PC-3 (cell line): ENCODE measurements around the gene ZNF792. TPM values are rescaled to one million over a fixed set of nuclear protein-coding genes. Genes with fewer than 3 reads are reported as not detected.
"Not testable (repeated sequence)": the region's sequence is repeated elsewhere in the genome, so short reads cannot be mapped to it uniquely, and the experiment has no call there.

Experiments used
- ATAC-seq: fragments of 200-7000 bp; cut with Tn5 transposase; 2 replicates; pipeline ENCODE4 v1.9.1; 2020; ENCODE audit warnings: mild to moderate bottlenecking, moderate library complexity
- BruUV-seq: library from RNA; stranded (reverse); fragments of 400-500 nt; replicated peaks from 2 replicates; lab custom pipeline; 2021; lab: Mats Ljungman, UMichigan
- CTCF ChIA-PET: fragments of 300-600 bp; sonication (Branson Sonifier 250); formaldehyde crosslinking; loops from one replicate; lab custom pipeline; 2022; ENCODE audit warnings: antibody characterized with exemption; lab: Charles Lee
- POLR2A ChIA-PET: fragments of 300-600 bp; sonication (Branson Sonifier 250); formaldehyde crosslinking; loops from one replicate; lab custom pipeline; 2022; ENCODE audit warnings: antibody characterized with exemption; ENCODE audit not compliant: unreplicated experiment; lab: Charles Lee
- DNase-seq: peaks from one replicate; pipeline ENCODE4 v3.0.0-alpha.2; 2015
- H2AFZ ChIP-seq: fragments of 300-600 bp; sonication (generic); 2 replicates; pipeline ENCODE4 v1.6.0; 2016; ENCODE audit warnings: antibody characterized with exemption, low read length
- H3F3A ChIP-seq: fragments of 300-600 bp; sonication (generic); one replicate; pipeline ENCODE4 v1.6.0; 2017; ENCODE audit warnings: antibody characterized with exemption, low read length, control low read depth, mild to moderate bottlenecking; ENCODE audit not compliant: unreplicated experiment
- H3K27ac ChIP-seq: fragments of 300-600 bp; sonication (generic); 2 replicates; pipeline ENCODE4 v1.5.1; 2016; ENCODE audit warnings: mild to moderate bottlenecking, low read length
- H3K27me3 ChIP-seq: fragments of 300-600 bp; sonication (generic); 2 replicates; pipeline ENCODE4 v1.6.1; 2016; ENCODE audit warnings: low read length, mixed read lengths
- H3K36me3 ChIP-seq: fragments of 300-600 bp; sonication (generic); 2 replicates; pipeline ENCODE4 v1.6.1; 2016; ENCODE audit warnings: low read depth, mixed run types, low read length, mixed read lengths
- H3K4me1 ChIP-seq: fragments of 300-600 bp; sonication (generic); 2 replicates; pipeline ENCODE4 v1.5.1; 2016; ENCODE audit warnings: low read length; ENCODE audit not compliant: insufficient read depth
- H3K4me2 ChIP-seq: fragments of 300-600 bp; sonication (generic); 2 replicates; pipeline ENCODE4 v1.6.0; 2016; ENCODE audit warnings: low read length
- H3K4me3 ChIP-seq: fragments of 300-600 bp; sonication (generic); 2 replicates; pipeline ENCODE4 v1.5.1; 2016; ENCODE audit warnings: mild to moderate bottlenecking, low read length, mixed read lengths
- H3K79me2 ChIP-seq: fragments of 300-600 bp; sonication (generic); 2 replicates; pipeline ENCODE4 v1.6.1; 2017; ENCODE audit warnings: low read length, mixed read lengths
- H3K9ac ChIP-seq: fragments of 300-600 bp; sonication (generic); 2 replicates; pipeline ENCODE4 v1.6.0; 2016; ENCODE audit warnings: mild to moderate bottlenecking, low read length
- H3K9me2 ChIP-seq: fragments of 300-600 bp; sonication (generic); replicated peaks from 2 replicates; pipeline ENCODE4 v1.6.1; 2016; ENCODE audit warnings: mixed run types, low read length, mixed read lengths
- H3K9me3 ChIP-seq: fragments of 300-600 bp; sonication (generic); 2 replicates; pipeline ENCODE4 v1.6.1; 2016; ENCODE audit warnings: low read length, mixed read lengths
- H4K20me1 ChIP-seq: fragments of 300-600 bp; sonication (generic); 2 replicates; pipeline ENCODE4 v1.6.1; 2016; ENCODE audit warnings: low read length, mixed read lengths
- CTCF ChIP-seq: fragments of 300-600 bp; sonication (generic); conservative IDR thresholded peaks from 2 replicates; pipeline ENCODE4 v1.5.1; 2017; ENCODE audit warnings: antibody characterized with exemption, low read depth, mild to moderate bottlenecking, low read length
- EZH2 ChIP-seq: fragments of 300-600 bp; sonication (generic); IDR thresholded peaks from one replicate; pipeline ENCODE4 v1.6.1; 2017; ENCODE audit warnings: antibody characterized with exemption, mild to moderate bottlenecking, low read length; ENCODE audit not compliant: unreplicated experiment
- EZH2phosphoT487 ChIP-seq: fragments of 300-600 bp; sonication (generic); IDR thresholded peaks from 2 replicates; pipeline ENCODE4 v1.6.1; 2018; ENCODE audit warnings: mild to moderate bottlenecking, antibody characterized with exemption, low read length, borderline replicate concordance
- intact Hi-C: fragments of 100-400 bp; cut with micrococcal nuclease; formaldehyde crosslinking; loops from 2 replicates; pipeline ENCODE4 v1.9.0; 2023
- total RNA-seq: library from RNA; depleted of rRNA; stranded (reverse); fragments of >200 nt; gene quantifications from 2 replicates; pipeline ENCODE4 v1.2.3, GENCODE V29; 2014

The ZNF792 gene
- total RNA-seq, 1 experiment from 2014 or later: 6.3 TPM

DNA sequence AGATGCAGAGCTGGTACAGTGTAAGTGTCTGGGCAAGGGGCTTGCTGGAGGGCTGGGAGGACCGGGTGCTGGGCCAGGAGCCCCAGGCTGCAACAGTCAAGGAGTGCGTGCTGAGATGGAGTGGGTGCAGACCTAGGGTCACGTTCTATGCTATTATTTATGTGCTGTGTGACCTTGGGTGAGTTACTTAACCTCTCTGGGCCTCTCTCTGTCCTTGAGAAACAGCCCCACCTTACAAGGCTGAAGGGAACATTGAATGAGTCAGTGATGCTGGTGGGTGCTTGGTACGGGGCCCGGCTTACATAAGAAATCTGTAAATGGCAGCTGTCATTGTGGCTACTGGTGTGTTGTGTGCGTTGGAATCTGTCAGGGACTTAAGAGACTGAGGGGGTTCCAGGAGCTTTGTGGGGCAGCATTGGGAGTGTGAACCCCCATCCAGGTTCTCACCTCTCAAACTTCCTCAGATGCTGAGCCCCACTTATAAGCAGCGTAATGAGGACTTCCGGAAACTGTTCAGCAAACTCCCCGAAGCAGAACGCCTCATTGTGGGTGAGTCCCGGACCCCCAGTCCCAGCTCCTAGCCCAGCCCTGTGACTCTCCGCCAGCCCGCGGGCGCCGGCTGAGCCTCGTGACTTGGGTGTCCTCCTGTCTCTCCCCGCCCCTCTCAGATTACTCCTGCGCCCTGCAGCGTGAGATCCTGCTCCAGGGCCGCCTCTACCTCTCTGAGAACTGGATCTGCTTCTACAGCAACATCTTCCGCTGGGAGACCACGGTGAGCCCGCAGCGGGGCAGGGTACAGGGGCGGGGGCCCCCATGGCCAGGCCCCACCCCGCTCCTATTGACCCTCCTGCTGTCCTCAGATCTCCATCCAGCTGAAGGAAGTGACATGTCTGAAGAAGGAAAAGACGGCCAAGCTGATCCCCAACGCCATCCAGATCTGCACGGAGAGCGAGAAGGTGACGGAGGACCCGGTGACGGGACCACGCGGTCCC lies 45.7 kb upstream of the ZNF792 start:
- no TSS peak for BruUV-seq
- intact Hi-C loops: no loop called here
- Histone ChIP-seq H3K27ac (no peak overlapping the region), H2AFZ (no peak overlapping the region), H3F3A (no peaks in the 10 kb centered on the region), H3K9me2 (no peaks in the 10 kb centered on the region), H3K9ac (no peak overlapping the region), H4K20me1 (peaks cover 8% of the 10 kb centered on the region; the same call in 1 of the 2 replicates), H3K4me3 (no peak overlapping the region), H3K36me3 (no peaks in the 10 kb centered on the region), H3K27me3 (no peaks in the 10 kb centered on the region), H3K79me2 (peaks cover 2% of the 10 kb centered on the region; the same call in 1 of the 2 replicates), H3K9me3 (no peaks in the 10 kb centered on the region), H3K4me1 (peaks cover 17% of the 10 kb centered on the region), H3K4me2 (no peak overlapping the region)
- POLR2A ChIA-PET: no interaction called here
- CTCF ChIA-PET: no interaction called here
- TF ChIP-seq CTCF (no peak), EZH2 (no peak), EZH2phosphoT487 (no peak)
- no peak for DNase-seq
- no peak for ATAC-seq

- Histone ChIP-seq H3K36me3 (no peaks in the 10 kb centered on the region), H3K9ac (no peak overlapping the region), H3K79me2 (peaks cover 10% of the 10 kb centered on the region; the same call in 1 of the 2 replicates), H3K4me1 (peaks cover 17% of the 10 kb centered on the region), H3K27ac (no peak overlapping the region), H3F3A (no peaks in the 10 kb centered on the region), H3K9me3 (no peaks in the 10 kb centered on the region), H3K4me3 (no peak overlapping the region), H3K4me2 (no peak overlapping the region), H3K9me2 (no peaks in the 10 kb centered on the region), H4K20me1 (peaks cover 8% of the 10 kb centered on the region; the same call in 1 of the 2 replicates), H2AFZ (no peak overlapping the region), H3K27me3 (no peaks in the 10 kb centered on the region)
- BruUV-seq: no TSS peak
- DNase-seq (no peak), ATAC-seq (no peak)
- intact Hi-C loops: no loop called here
- POLR2A ChIA-PET: no interaction called here
- TF ChIP-seq EZH2 (no peak), CTCF (no peak), EZH2phosphoT487 (no peak)
- CTCF ChIA-PET: no interaction called here
Measured at GRCh38 chr19:35008891-35009341, 44.9 kb upstream of the ZNF792 start.

DNA sequence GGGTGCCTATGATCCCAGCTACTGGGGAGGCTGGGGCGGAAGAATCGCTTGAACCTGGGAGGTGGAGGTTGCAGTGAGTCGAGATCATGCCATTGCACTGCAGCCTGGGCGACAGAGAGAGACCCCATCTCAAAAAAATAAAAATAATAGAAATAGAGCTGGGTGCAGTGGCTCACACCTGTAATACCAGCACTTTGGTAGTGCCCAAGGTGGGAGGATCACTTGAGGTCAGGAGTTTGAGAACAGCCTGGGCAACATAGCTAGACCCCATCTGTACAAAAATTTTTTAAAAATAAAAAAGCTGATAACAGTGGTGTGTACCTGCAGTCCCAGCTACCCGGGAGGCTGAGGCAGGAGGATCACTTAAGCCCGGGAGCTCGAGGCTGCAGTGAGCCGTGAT lies 43.4 kb upstream of the ZNF792 start:
- H3K27me3 ChIP-seq, DNase-seq, H3K4me2 ChIP-seq, H2AFZ ChIP-seq, H3K27ac ChIP-seq, CTCF ChIA-PET, H3F3A ChIP-seq, H3K9me2 ChIP-seq, H3K4me3 ChIP-seq, BruUV-seq, H3K9me3 ChIP-seq, H3K9ac ChIP-seq, H3K36me3 ChIP-seq, POLR2A ChIA-PET, ATAC-seq, H4K20me1 ChIP-seq: not testable (repeated sequence)
- intact Hi-C loops: loop anchor here (2.0 kb wide), 1 partner anchor 35 kb away; no protein-coding TSS in a partner anchor
- Histone ChIP-seq H3K79me2 (peaks cover 24% of the 10 kb centered on the region), H3K4me1 (peaks cover 17% of the 10 kb centered on the region)
